Adipocyte (in vitro differentiated cells): ENCODE results near the gene RNU6-7.

Experiments used
- DNase-seq: peaks from one replicate; pipeline ENCODE4 v3.0.0-alpha.2; 2015; ENCODE audit warnings: low read depth
- H3K27me3 ChIP-seq: replicated peaks from 2 replicates; pipeline ENCODE4 v1.7.0; 2013; ENCODE audit warnings: mild to moderate bottlenecking, low read length, moderate library complexity; ENCODE audit not compliant: control insufficient read depth, insufficient read depth
- H3K36me3 ChIP-seq: 2 replicates; pipeline ENCODE4 v1.7.0; 2013; ENCODE audit warnings: low read length, mild to moderate bottlenecking, moderate library complexity; ENCODE audit not compliant: control insufficient read depth, insufficient read depth, severe bottlenecking
- H3K4me1 ChIP-seq: 2 replicates; pipeline ENCODE4 v1.7.0; 2013; ENCODE audit warnings: mild to moderate bottlenecking, low read length, moderate library complexity; ENCODE audit not compliant: control insufficient read depth, insufficient read depth
- H3K4me3 ChIP-seq: 2 replicates; pipeline ENCODE4 v1.7.0; 2013; ENCODE audit warnings: mild to moderate bottlenecking, low read length, moderate library complexity
- H3K9ac ChIP-seq: 2 replicates; pipeline ENCODE4 v1.7.0; 2013; ENCODE audit warnings: mild to moderate bottlenecking, low read length, moderate library complexity
- H3K9me3 ChIP-seq: 2 replicates; pipeline ENCODE4 v1.7.0; 2013; ENCODE audit warnings: mild to moderate bottlenecking, low read length, moderate library complexity; ENCODE audit not compliant: control insufficient read depth

Gene RNU6-7

GRCh38 chr14:32201816-32202490, at the start of gene RNU6-7:
Gene RNU6-7, plus strand, starts transcription at chr14:32202045.
- no peaks in the 10 kb centered on the region for H3K36me3 ChIP-seq
- peak; percentile 22 for DNase-seq
- peaks cover 16% of the 10 kb centered on the region for H3K4me1 ChIP-seq
- peak within 1 kb of the TSS; percentile 88 for H3K4me3 ChIP-seq
- H3K9ac ChIP-seq, result peak within 1 kb of the TSS; percentile 72
- no peaks in the 10 kb centered on the region for H3K9me3 ChIP-seq
- H3K27me3 ChIP-seq, result peaks cover 10% of the 10 kb centered on the region

GRCh38 chr14:32166029-32166428, 35.8 kb upstream of the RNU6-7 start:
- no peaks in the 10 kb centered on the region for H3K27me3 ChIP-seq
- H3K36me3 ChIP-seq, result no peaks in the 10 kb centered on the region
- no peak overlapping the region for H3K4me3 ChIP-seq
- no peak overlapping the region for H3K9ac ChIP-seq
- no peak for DNase-seq
- no peaks in the 10 kb centered on the region for H3K9me3 ChIP-seq
- H3K4me1 ChIP-seq, result no peaks in the 10 kb centered on the region

DNA sequence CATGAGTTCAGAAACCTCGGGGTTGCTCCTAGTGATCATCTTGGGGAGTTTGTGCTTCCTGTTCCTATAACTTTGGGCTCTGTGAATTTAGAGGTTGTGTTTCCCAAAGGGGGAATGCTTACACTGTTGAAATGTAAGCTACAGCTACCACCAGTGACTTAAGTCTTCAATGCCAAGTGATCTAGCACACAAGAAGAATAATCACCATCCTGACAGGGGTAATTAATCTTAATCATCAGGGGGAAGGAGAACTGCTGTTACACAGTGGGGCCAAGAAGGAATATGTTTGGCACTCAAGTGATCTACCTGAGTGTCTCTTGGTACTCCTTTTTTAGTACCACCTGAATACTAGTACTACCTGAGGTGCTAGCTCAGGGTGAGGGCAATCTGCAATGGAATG, 34.9 kb upstream of the RNU6-7 start:
- Histone ChIP-seq H3K27me3 (no peaks in the 10 kb centered on the region), H3K36me3 (no peaks in the 10 kb centered on the region), H3K4me3 (no peak overlapping the region), H3K9me3 (no peaks in the 10 kb centered on the region), H3K4me1 (no peaks in the 10 kb centered on the region), H3K9ac (no peak overlapping the region)
- DNase-seq, result no peak

DNA sequence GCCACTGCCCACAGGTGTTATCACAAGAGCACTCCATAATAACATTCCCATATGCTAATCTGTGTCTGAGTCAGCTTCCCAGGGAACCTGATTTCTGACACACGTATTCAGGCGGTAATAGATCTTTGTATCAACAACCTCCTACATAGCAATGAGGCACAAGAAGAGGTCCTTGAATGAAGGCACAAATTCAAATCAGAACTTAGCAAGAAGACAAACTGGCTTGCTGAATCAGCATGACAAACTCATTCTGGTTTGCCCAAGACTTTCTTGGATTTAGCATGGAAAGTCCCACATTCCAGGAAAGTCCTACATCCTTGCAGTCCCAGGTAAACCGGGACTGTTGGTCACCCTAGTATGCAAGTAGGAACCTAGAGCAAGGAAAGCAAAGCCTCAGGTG, 33.9 kb upstream of the RNU6-7 start:
- Histone ChIP-seq H3K4me1 (no peaks in the 10 kb centered on the region), H3K9ac (no peak overlapping the region), H3K9me3 (no peaks in the 10 kb centered on the region), H3K4me3 (no peak overlapping the region), H3K27me3 (no peaks in the 10 kb centered on the region), H3K36me3 (no peaks in the 10 kb centered on the region)
- DNase-seq, result no peak

- DNase-seq, result no peak
- H3K27me3 ChIP-seq, result no peaks in the 10 kb centered on the region
- H3K36me3 ChIP-seq, result no peaks in the 10 kb centered on the region
- H3K4me3 ChIP-seq, result no peak overlapping the region
- H3K9me3 ChIP-seq, result no peaks in the 10 kb centered on the region
- H3K9ac ChIP-seq, result no peak overlapping the region
- H3K4me1 ChIP-seq, result no peaks in the 10 kb centered on the region
These were observed 32.7 kb upstream of the RNU6-7 start for GRCh38 chr14:32169191-32169590.

- no peaks in the 10 kb centered on the region for H3K4me1 ChIP-seq
These were observed 30.4 kb upstream of the RNU6-7 start for GRCh38 chr14:32171469-32171868.

DNA sequence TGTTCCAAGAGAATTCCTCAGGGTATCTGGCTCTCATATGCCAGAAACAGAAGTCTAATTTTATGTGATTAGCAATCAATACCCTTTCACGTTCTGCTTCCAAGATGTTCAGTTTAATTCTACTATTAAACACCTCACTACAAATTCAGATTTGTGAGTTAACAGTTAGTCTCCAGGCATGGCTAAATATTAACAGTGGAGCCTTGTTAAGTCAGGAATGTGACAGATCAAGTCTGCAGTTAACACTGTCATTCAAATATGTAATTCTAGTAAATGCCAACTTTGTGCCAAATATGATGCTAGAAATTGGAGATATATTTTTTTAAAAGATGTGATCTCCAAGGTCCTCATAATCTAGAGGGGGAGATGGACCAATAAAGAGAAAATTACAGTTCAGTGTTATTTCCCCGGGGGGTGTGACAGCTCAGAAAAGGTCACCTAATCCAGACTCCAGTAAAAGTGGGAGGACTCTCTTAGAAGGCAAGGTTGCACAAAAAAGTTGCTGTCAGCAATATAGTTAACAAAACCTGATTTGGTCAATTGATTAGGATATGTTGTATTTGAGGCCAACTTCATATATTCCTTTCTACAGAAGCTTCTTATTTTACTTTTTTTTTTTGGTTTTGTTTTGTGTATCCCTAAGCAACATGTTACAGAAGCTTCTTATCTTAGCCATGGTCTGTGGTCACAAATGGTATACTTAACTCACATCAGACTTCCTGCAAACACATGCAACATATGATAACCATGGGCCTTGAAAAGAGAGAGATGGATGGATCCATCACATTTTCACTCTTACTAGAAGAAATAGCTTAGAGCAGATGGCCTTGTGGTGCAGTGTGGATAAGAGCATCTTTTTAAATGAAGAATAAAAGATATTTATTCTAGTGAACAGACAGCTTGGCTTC, 18.4 kb upstream of the RNU6-7 start:
- Histone ChIP-seq H3K27me3 (no peaks in the 10 kb centered on the region), H3K9ac (no peak overlapping the region), H3K4me3 (no peak overlapping the region), H3K9me3 (peaks cover 36% of the 10 kb centered on the region), H3K36me3 (no peaks in the 10 kb centered on the region), H3K4me1 (no peaks in the 10 kb centered on the region)
- no peak for DNase-seq

More at GRCh38 chr14:32171469-32171868, 30.4 kb upstream of the RNU6-7 start:
- no peaks in the 10 kb centered on the region for H3K27me3 ChIP-seq
- DNase-seq, result no peak
- H3K9me3 ChIP-seq, result no peaks in the 10 kb centered on the region
- H3K36me3 ChIP-seq, result no peaks in the 10 kb centered on the region
- no peak overlapping the region for H3K4me3 ChIP-seq
- no peak overlapping the region for H3K9ac ChIP-seq

- H3K9me3 ChIP-seq, result peaks cover 19% of the 10 kb centered on the region
- no peak overlapping the region for H3K4me3 ChIP-seq
- no peaks in the 10 kb centered on the region for H3K4me1 ChIP-seq
- H3K36me3 ChIP-seq, result no peaks in the 10 kb centered on the region
- DNase-seq, result no peak
- H3K27me3 ChIP-seq, result no peaks in the 10 kb centered on the region
- H3K9ac ChIP-seq, result no peak overlapping the region
These were observed 16.7 kb upstream of the RNU6-7 start for GRCh38 chr14:32185097-32185496.

DNA sequence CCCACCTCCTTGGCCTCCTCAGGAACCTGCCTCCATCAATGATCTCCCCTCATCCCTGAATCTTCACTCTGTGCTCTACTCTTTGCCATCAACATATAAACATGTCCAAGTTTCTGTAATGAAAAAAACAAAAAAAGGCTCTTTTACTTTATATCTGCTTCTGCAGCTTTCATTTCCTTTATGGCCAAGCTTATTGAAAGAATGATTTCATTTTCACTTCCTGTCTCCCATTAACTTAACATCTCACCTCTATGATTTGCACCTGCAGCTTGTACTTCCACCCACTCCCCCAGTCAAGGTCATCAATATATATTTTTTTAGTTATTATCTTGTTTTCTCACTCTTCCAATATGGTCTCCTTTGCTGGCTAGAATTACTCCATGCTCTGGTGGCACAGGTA, 15.6 kb upstream of the RNU6-7 start:
- Histone ChIP-seq H3K9ac (no peak overlapping the region), H3K27me3 (no peaks in the 10 kb centered on the region), H3K36me3 (no peaks in the 10 kb centered on the region), H3K4me1 (no peaks in the 10 kb centered on the region), H3K9me3 (peaks cover 15% of the 10 kb centered on the region), H3K4me3 (no peak overlapping the region)
- no peak for DNase-seq

- Histone ChIP-seq H3K9ac (no peak overlapping the region), H3K27me3 (no peaks in the 10 kb centered on the region), H3K36me3 (no peaks in the 10 kb centered on the region), H3K4me1 (no peaks in the 10 kb centered on the region), H3K9me3 (peaks cover 8% of the 10 kb centered on the region), H3K4me3 (no peak overlapping the region)
- no peak for DNase-seq
These were observed 12.0 kb upstream of the RNU6-7 start for GRCh38 chr14:32189811-32190210.

DNA sequence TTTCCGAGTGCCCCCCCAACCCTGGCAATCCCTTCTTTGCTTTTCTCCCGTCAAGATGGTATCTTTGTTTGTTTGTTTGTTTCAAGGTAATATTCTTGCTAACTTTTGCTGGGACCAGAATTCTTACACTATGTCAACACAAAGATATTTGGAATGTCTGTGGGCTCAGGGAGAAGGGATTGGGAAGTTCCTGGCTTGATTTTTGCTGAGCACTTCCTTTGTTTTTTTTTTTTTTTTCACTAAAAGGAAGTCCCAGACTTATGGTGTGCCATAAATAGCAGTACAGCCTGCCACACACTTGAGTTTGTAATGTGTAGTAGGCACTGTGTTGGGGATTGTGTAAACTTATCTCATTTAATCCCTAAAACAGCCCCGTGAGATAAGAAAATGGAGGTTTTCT, 11.2 kb upstream of the RNU6-7 start:
- Histone ChIP-seq H3K9me3 (no peaks in the 10 kb centered on the region), H3K9ac (no peak overlapping the region), H3K4me3 (no peak overlapping the region), H3K27me3 (no peaks in the 10 kb centered on the region), H3K36me3 (no peaks in the 10 kb centered on the region), H3K4me1 (no peaks in the 10 kb centered on the region)
- no peak for DNase-seq
